K562 (cell line): ENCODE data around the gene ENTPD5. TPM values are rescaled to one million over a fixed set of nuclear protein-coding genes. Genes with fewer than 3 reads are reported as not detected.

Source experiments
- BCL6 ChIP-seq: fragments of 250-450 bp; sonication (Bioruptor Pico); IDR thresholded peaks from 2 replicates; pipeline ENCODE4 v1.4.0; 2020
- EHMT2 ChIP-seq: fragments of 450-650 bp; IDR thresholded peaks from 2 replicates; pipeline ENCODE4 v1.6.1; 2018; ENCODE audit warnings: antibody characterized with exemption
- FOXA1 ChIP-seq: fragments of 450-650 bp; IDR thresholded peaks from 2 replicates; pipeline ENCODE4 v1.6.1; 2016; ENCODE audit warnings: mild to moderate bottlenecking, borderline replicate concordance
- HLTF ChIP-seq: fragments of 450-650 bp; IDR thresholded peaks from 2 replicates; pipeline ENCODE4 v1.6.1; 2016
- IRF1 ChIP-seq: sonication (generic); formaldehyde crosslinking; IDR thresholded peaks from 2 replicates; pipeline ENCODE4 v1.8.0; 2022; ENCODE audit warnings: missing genetic modification reagents, mild to moderate bottlenecking, borderline replicate concordance
- MXD1 ChIP-seq: fragments of 250-450 bp; sonication (Bioruptor Pico); IDR thresholded peaks from 2 replicates; pipeline ENCODE4 v1.8.0; 2021; ENCODE audit warnings: borderline replicate concordance, mild to moderate bottlenecking, moderate library complexity; ENCODE audit not compliant: poor library complexity, severe bottlenecking
- MYNN ChIP-seq, 2 experiments: sonication (generic); formaldehyde crosslinking in 1 of 2; IDR thresholded peaks; 2 replicates each; pipeline versions ENCODE4 v1.5.0 to v1.6.1; 2016 to 2020; ENCODE audit warnings: antibody characterized with exemption in 1 of 2, missing genetic modification reagents in 1 of 2
- NR4A1 ChIP-seq, 2 experiments: fragments of 250-450 bp in 1 of 2; fragments of 450-650 bp in 1 of 2; sonication (Bioruptor Pico) in 1 of 2; IDR thresholded peaks; 2 replicates each; pipeline versions ENCODE4 v1.4.0 to v1.6.1; 2016 to 2020; ENCODE audit warnings: mild to moderate bottlenecking in 2 of 2, missing compliant biosample characterization in 1 of 2, missing genetic modification characterization in 1 of 2, moderate library complexity in 1 of 2
- RBM22 ChIP-seq: fragments of 200-400 bp; formaldehyde crosslinking; IDR thresholded peaks from 2 replicates; pipeline ENCODE4 v1.6.1; 2018; ENCODE audit warnings: low read length, low read depth; ENCODE audit not compliant: poor library complexity, severe bottlenecking
- REST ChIP-seq, 2 experiments: fragments of 450-650 bp; formaldehyde crosslinking in 1 of 2; IDR thresholded peaks; 2 replicates each; pipeline versions ENCODE4 v1.4.0 to v1.6.1; 2014 to 2020; ENCODE audit warnings: mild to moderate bottlenecking in 2 of 2, borderline replicate concordance in 1 of 2, low read depth in 1 of 2
- SMAD4 ChIP-seq: fragments of 250-450 bp; sonication (Bioruptor Pico); conservative IDR thresholded peaks from 2 replicates; pipeline ENCODE4 v1.8.0; 2021; ENCODE audit warnings: inconsistent platforms, mild to moderate bottlenecking, moderate library complexity
- YBX1 ChIP-seq: fragments of 450-650 bp; IDR thresholded peaks from 2 replicates; pipeline ENCODE4 v1.7.1; 2016; ENCODE audit warnings: mild to moderate bottlenecking
- ZKSCAN8 ChIP-seq: fragments of 200-800 bp; sonication (Bioruptor generic); IDR thresholded peaks from 2 replicates; pipeline ENCODE4 v1.6.1; 2016; ENCODE audit warnings: missing genetic modification characterization, missing compliant biosample characterization
- ZNF316 ChIP-seq: fragments of 450-650 bp; IDR thresholded peaks from 2 replicates; pipeline ENCODE4 v1.6.1; 2016
- polyA plus RNA-seq, 8 experiments: library from polyadenylated mRNA; depleted of rRNA in 4 of 8; stranded (reverse) in 5 of 8; unstranded in 3 of 8; fragments of >200 nt; fragmentation: Nextera tagmentation in 2 of 8; fragmentation: Illumina TruSeq in 1 of 8; extraction: Ambion mirVana in 2 of 8; extraction: Trizol in 1 of 8; gene quantifications; 2 replicates each; pipeline versions ENCODE4 v1.2.1 to v1.2.3, GENCODE V29; 2011 to 2014; ENCODE audit warnings: inconsistent platforms in 1 of 8, missing spikeins in 1 of 8
- total RNA-seq, 7 experiments: library from RNA; depleted of rRNA in 6 of 7; stranded (reverse); fragments of >200 nt in 6 of 7; fragmentation: Illumina TruSeq in 2 of 7; extraction: Trizol in 2 of 7; gene quantifications; 2 replicates each; pipeline versions ENCODE4 v1.2.1 to v1.2.3, GENCODE V29; 2011 to 2021; ENCODE audit warnings: low replicate concordance in 1 of 7
- TF ChIP-seq, protein P1 (sequence below): fragments of 450-650 bp; formaldehyde crosslinking; conservative IDR thresholded peaks from 2 replicates; pipeline ENCODE4 v1.4.0; 2022; ENCODE audit warnings: mild to moderate bottlenecking, missing genetic modification characterization

Gene ENTPD5
- total and polyA plus RNA-seq, 9 of the 15 experiments (the other 6 are each of a cell fraction or from before 2014, with no cell fraction given) = 2.7 to 15.3 (median 10.3) TPM

DNA sequence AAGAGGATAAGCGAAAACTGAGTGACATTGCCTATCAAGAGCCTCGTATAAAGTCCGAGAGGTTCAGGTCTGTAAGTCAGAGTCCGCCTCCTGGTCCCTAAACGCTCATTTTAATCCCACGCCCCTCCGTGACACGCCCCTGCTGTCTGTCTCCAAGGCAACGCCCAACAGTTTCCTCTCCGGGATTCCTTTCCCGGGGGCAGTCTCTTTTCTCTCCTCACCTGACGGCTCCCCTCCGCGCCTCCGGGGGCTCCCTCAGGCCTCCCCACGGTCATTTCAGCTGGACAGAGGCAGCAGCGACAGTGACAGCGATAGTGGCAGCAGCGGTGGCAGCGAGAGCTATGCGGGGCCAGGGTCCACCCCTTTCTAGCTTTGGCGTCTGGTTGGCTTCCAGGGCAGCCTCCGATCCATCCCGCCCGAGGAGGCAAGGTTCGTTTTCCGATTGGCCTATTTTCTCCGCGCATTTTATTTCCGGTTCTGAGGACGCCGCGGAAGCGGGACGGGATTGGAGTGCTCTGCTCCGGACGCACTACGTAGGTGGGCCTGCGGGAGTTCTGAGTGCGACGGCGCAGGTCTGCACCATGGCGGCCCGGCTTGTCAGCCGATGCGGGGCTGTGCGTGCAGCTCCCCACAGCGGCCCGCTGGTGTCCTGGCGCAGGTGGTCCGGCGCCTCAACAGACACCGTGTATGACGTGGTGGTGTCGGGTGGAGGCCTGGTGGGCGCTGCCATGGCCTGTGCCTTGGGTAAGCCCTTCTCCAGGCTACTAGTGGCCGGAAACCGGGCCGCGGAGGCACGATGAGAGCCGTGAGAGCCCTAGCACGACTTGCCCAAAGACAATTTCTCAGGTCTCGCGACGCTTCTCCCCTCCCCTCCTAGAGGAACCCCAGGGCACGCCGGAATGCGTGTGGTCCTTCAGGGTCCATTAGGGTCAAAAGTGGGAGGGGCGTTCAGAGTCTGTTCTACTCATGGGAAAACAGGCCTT is 69.0 kb downstream of the ENTPD5 start, which contains the start of the genes COQ6 and FAM161B (continued):
- no peak for TF ChIP-seq MXD1 (CRISPR knock-in tag)
- no peak for TF ChIP-seq ZNF316
- TF ChIP-seq EHMT2 = no peak
- TF ChIP-seq HLTF = no peak
- TF ChIP-seq MYNN (IDR thresholded peaks at IDR 0.05) = no peak
- no peak for TF ChIP-seq MYNN (CRISPR knock-in tag; IDR thresholded peaks at IDR 0.05)
- TF ChIP-seq IRF1 (CRISPR knock-in tag) = no peak
- TF ChIP-seq ZKSCAN8 = no peak
- no peak for TF ChIP-seq BCL6 (CRISPR knock-in tag)
- no peak for TF ChIP-seq NR4A1 (CRISPR knock-in tag; IDR thresholded peaks at IDR 0.05)
- no peak for TF ChIP-seq NR4A1 (tag; IDR thresholded peaks at IDR 0.05)
- TF ChIP-seq RBM22 = no peak
- TF ChIP-seq, protein P1, sequence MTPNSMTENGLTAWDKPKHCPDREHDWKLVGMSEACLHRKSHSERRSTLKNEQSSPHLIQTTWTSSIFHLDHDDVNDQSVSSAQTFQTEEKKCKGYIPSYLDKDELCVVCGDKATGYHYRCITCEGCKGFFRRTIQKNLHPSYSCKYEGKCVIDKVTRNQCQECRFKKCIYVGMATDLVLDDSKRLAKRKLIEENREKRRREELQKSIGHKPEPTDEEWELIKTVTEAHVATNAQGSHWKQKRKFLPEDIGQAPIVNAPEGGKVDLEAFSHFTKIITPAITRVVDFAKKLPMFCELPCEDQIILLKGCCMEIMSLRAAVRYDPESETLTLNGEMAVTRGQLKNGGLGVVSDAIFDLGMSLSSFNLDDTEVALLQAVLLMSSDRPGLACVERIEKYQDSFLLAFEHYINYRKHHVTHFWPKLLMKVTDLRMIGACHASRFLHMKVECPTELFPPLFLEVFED (CRISPR knock-in tag) = no peak
- TF ChIP-seq YBX1 = no peak
- 0 out of 2 replicates have a peak, but pooled peaks have one; percentile 47 for TF ChIP-seq SMAD4 (CRISPR knock-in tag)
- peak; percentile 77 for TF ChIP-seq REST (IDR thresholded peaks at IDR 0.05; ENCODE audit: borderline replicate concordance)
- TF ChIP-seq REST (CRISPR knock-in tag; IDR thresholded peaks at IDR 0.05; ENCODE audit: low read depth) = 0 out of 2 replicates have a peak, but pooled peaks have one; percentile 15
- TF ChIP-seq FOXA1 = no peak
